ENCODE data around the gene MORC4. TPM values are rescaled to one million over a fixed set of nuclear protein-coding genes. Genes with fewer than 3 reads are reported as not detected.
"Not testable (repeated sequence)": the region's sequence is repeated elsewhere in the genome, so short reads cannot be mapped to it uniquely, and the experiment has no call there.

Gene MORC4
- total RNA-seq, 1 donor from 2014 or later: 23.5 TPM

- H3K36me3 Mint-ChIP-seq (ENCODE audit: unreplicated experiment): peaks cover 15% of the 10 kb centered on the region
- H3K27ac Mint-ChIP-seq (ENCODE audit: unreplicated experiment): no peak overlapping the region
- no peak for DNase-seq (ENCODE audit: extremely low spot score, unreplicated experiment)
- no peaks in the 10 kb centered on the region for H3K27me3 Mint-ChIP-seq (ENCODE audit: unreplicated experiment)
- H3K4me1 Mint-ChIP-seq (ENCODE audit: unreplicated experiment): no peaks in the 10 kb centered on the region
- no peak for TF ChIP-seq CTCF (IDR thresholded peaks at IDR 0.05)
- H3K4me3 Mint-ChIP-seq (ENCODE audit: unreplicated experiment): no peak overlapping the region
- no peaks in the 10 kb centered on the region for H3K9me3 Mint-ChIP-seq (ENCODE audit: unreplicated experiment)
Observed at GRCh38 chrX:106980952-106981626, 18.9 kb downstream of the MORC4 start.

GRCh38 chrX:106976416-106976815, 23.6 kb downstream of the MORC4 start:
- Mint-ChIP-seq H3K9me3 (ENCODE audit: unreplicated experiment) (no peaks in the 10 kb centered on the region), H3K36me3 (ENCODE audit: unreplicated experiment) (peaks cover 11% of the 10 kb centered on the region), H3K27me3 (ENCODE audit: unreplicated experiment) (no peaks in the 10 kb centered on the region), H3K4me1 (ENCODE audit: unreplicated experiment) (peaks cover 4% of the 10 kb centered on the region), H3K4me3 (ENCODE audit: unreplicated experiment) (no peak overlapping the region), H3K27ac (ENCODE audit: unreplicated experiment) (no peak overlapping the region)
- TF ChIP-seq CTCF (IDR thresholded peaks at IDR 0.05): no peak
- DNase-seq (ENCODE audit: extremely low spot score, unreplicated experiment): no peak

GRCh38 chrX:106973433-106974149, 26.4 kb downstream of the MORC4 start:
- TF ChIP-seq CTCF (IDR thresholded peaks at IDR 0.05): no peak
- Mint-ChIP-seq H3K27me3 (ENCODE audit: unreplicated experiment) (no peaks in the 10 kb centered on the region), H3K27ac (ENCODE audit: unreplicated experiment) (no peak overlapping the region), H3K4me3 (ENCODE audit: unreplicated experiment) (no peak overlapping the region), H3K9me3 (ENCODE audit: unreplicated experiment) (peaks cover 16% of the 10 kb centered on the region), H3K4me1 (ENCODE audit: unreplicated experiment) (peaks cover 4% of the 10 kb centered on the region), H3K36me3 (ENCODE audit: unreplicated experiment) (peaks cover 17% of the 10 kb centered on the region)
- DNase-seq (ENCODE audit: extremely low spot score, unreplicated experiment): no peak

- no peak overlapping the region for H3K4me3 Mint-ChIP-seq (ENCODE audit: unreplicated experiment)
Observed at GRCh38 chrX:106972896-106973295, 27.1 kb downstream of the MORC4 start.

GRCh38 chrX:106966547-106966946, 33.5 kb downstream of the MORC4 start:
- H3K36me3 Mint-ChIP-seq (ENCODE audit: unreplicated experiment): peaks cover 19% of the 10 kb centered on the region
- H3K4me3 Mint-ChIP-seq (ENCODE audit: unreplicated experiment); H3K4me1 Mint-ChIP-seq (ENCODE audit: unreplicated experiment); H3K27ac Mint-ChIP-seq (ENCODE audit: unreplicated experiment); DNase-seq (ENCODE audit: extremely low spot score, unreplicated experiment); H3K27me3 Mint-ChIP-seq (ENCODE audit: unreplicated experiment): not testable (repeated sequence)
- peaks cover 29% of the 10 kb centered on the region for H3K9me3 Mint-ChIP-seq (ENCODE audit: unreplicated experiment)

More at GRCh38 chrX:106972896-106973295, 27.1 kb downstream of the MORC4 start:
- Mint-ChIP-seq H3K27me3 (ENCODE audit: unreplicated experiment) (no peaks in the 10 kb centered on the region), H3K4me1 (ENCODE audit: unreplicated experiment) (peaks cover 4% of the 10 kb centered on the region), H3K27ac (ENCODE audit: unreplicated experiment) (no peak overlapping the region), H3K36me3 (ENCODE audit: unreplicated experiment) (peaks cover 19% of the 10 kb centered on the region), H3K9me3 (ENCODE audit: unreplicated experiment) (peaks cover 17% of the 10 kb centered on the region)
- no peak for TF ChIP-seq CTCF (IDR thresholded peaks at IDR 0.05)
- no peak for DNase-seq (ENCODE audit: extremely low spot score, unreplicated experiment)

Data from osteocyte (in vitro differentiated cells).